ENCODE data around the gene CALCOCO2.

CALCOCO2 gene

DNA sequence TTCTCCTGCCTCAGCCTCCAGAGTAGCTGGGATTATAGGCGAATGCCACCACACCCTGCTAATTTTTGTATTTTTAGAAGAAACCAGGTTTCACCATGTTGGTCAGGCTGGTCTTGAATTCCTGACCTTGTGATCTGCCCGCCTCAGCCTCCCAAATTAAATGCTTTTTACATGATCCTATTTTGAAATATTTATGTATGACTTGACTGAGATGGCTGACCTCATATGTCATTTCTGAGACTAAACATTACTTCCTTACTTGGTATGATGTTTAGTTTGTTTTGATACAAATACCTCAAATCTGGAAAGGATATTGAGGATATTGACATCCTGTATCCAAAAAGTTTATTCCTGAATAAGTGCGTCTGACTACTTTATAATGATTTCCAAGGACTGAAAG, 11.9 kb downstream of the CALCOCO2 start:
- peak overlapping the region; percentile 69 for H3K4me3 ChIP-seq
- TF ChIP-seq, protein P1, sequence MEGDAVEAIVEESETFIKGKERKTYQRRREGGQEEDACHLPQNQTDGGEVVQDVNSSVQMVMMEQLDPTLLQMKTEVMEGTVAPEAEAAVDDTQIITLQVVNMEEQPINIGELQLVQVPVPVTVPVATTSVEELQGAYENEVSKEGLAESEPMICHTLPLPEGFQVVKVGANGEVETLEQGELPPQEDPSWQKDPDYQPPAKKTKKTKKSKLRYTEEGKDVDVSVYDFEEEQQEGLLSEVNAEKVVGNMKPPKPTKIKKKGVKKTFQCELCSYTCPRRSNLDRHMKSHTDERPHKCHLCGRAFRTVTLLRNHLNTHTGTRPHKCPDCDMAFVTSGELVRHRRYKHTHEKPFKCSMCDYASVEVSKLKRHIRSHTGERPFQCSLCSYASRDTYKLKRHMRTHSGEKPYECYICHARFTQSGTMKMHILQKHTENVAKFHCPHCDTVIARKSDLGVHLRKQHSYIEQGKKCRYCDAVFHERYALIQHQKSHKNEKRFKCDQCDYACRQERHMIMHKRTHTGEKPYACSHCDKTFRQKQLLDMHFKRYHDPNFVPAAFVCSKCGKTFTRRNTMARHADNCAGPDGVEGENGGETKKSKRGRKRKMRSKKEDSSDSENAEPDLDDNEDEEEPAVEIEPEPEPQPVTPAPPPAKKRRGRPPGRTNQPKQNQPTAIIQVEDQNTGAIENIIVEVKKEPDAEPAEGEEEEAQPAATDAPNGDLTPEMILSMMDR (IDR thresholded peaks at IDR 0.05) = no peak
- H3K27ac ChIP-seq = peak overlapping the region; percentile 86 to 96
- no peak for DNase-seq (ENCODE audit: low spot score)

DNA sequence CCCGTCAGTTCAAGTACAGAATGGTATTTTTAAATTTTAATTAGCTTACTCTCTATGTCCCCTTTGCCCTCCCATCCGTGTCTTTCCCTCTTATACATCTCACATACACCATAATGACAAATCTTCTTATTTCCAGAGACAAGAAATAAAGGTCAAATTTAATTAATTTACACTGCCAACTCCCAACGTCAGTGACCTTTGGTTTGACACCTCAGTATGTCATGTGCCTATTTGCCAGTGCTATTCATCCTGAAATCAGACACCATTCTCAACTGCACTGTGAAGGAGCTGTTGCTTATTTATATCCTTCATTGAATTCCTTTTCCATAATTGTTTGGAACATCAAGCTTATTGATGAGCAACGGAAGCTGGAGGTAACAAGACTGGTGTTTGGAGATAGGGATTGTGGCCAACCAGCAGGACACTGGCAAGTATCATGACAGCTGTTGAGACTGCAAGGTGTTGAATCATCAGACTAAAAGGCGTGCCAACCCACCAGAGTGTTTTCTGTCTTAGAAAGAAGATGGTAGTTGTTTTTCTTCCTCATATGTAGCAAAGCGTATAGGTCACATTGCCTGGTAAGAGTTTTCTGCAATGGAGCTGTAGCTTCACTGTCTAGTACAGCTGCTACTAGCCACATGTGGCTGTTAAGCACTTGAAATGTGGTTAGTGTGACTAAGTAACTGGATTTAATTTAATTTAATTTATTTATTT, 12.5 kb downstream of the CALCOCO2 start:
- no peak for DNase-seq (ENCODE audit: low spot score)
- peak overlapping the region; percentile 69 for H3K4me3 ChIP-seq
- TF ChIP-seq, protein P1 (IDR thresholded peaks at IDR 0.05) = no peak
- H3K27ac ChIP-seq = peak overlapping the region; percentile 86 to 96

DNA sequence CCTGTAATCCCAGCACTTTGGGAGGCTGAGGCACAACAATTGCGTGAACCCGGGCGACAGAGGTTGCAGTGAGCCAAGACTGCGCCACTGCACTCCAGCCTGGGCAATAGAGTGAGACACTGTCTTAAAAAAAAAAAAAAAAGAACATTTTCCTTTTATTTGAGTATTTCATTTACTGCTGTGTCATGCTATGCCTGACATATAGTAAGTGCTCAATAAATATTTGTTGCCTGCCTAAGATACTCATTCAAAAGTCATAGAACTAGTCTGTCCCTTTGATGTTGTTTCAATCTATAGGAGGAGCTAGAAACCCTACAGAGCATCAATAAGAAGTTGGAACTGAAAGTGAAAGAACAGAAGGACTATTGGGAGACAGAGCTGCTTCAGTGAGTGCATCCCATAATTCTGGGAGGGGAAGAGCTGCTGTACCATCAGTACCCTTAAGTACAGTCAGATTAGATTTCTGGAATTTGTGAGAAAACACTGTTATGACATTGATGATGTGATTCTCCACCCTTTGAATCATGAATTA, 20.0 kb downstream of the CALCOCO2 start:
- Histone ChIP-seq H3K4me3 (no peak overlapping the region), H3K27ac (no peak overlapping the region)
- TF ChIP-seq, protein P1 (IDR thresholded peaks at IDR 0.05) = no peak
- no peak for DNase-seq (ENCODE audit: low spot score)

DNA sequence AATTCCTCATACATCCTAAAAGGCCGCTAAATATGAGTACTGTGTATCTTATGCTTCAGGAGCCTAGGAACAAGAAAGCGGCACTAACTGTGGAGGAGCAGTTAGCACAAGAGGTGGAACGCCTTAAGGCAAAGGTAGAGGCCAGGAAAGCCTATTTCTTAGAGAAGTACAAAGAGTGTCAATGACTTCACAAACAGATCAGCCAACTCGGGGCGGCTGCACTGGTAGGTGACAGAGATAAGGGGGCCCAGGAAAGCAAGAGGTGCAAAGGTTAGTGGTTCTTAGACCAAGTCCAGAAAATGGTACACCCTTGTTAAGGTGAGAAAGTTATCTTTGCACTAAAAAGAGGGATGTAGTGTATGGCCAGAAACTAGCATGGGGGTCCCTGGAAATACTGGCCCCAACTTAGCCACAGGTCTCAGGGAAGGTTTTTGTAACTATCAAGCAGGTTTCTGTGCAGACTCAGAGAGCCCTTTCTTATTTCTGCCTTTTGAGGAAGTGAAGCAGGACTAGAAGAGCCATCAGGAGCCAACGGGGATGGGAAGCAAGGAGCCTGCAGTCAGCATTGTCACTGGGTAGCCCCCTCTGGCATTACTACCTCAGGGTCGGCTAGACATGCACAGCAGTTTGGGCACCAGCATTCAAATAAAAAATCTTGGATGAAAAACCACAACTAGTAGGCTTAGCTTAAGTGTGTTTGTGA, 24.1 kb downstream of the CALCOCO2 start:
- no peak overlapping the region for H3K4me3 ChIP-seq
- H3K27ac ChIP-seq = no peak overlapping the region
- TF ChIP-seq, protein P1 (IDR thresholded peaks at IDR 0.05) = no peak
- no peak for DNase-seq (ENCODE audit: low spot score)

DNA sequence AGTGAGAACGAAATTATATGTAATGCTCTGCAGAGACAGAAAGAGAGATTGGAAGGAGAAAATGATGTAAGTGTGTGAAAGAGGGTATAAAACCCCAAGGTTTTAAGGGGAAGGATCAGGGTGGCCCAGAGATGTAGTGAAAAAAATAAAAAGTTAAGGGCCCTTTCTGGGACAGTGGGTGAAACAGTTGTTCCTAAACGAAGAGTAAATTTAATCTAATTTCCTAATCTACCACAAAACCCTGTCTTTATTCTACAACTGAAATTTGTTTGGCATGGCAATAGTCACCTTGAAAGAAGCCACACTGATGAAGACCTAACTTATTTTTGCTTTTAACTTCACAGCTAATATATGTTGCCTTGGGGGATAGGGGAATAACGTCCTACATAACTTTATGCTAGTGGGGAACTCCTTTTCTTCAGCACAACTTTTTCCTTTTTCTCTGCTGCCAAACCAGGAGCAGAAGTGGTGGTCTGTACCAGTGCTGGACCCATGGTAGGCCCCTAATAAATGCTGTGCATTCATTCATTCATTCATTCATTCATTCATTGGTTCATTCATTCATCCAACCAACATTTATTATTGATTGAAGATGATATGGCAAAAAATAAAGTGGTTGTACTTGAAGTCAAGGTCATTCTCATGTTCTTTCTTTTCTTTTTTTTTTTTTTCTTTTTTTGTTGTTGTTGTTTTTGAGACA, 25.4 kb downstream of the CALCOCO2 start:
- TF ChIP-seq, protein P1 (IDR thresholded peaks at IDR 0.05) = no peak
- DNase-seq (ENCODE audit: low spot score) = no peak
- Histone ChIP-seq H3K4me3 (no peak overlapping the region), H3K27ac (no peak overlapping the region)

DNA sequence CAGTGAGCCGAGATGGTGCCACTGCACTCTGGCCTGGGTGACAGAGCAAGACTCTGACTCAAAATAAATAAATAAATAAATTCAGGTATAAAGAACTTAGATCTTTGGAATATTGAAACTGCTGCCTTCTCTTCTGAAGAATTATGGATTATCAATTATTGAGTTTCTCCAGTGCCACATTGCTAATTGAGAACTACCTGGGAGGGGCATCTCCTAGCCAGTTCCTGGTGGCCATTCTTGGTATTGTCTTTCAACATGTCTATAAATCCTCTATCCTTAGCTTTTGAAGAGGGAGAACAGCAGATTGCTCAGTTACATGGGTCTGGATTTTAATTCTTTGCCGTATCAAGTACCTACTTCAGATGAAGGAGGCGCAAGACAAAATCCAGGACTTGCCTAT, 29.2 kb downstream of the CALCOCO2 start:
- TF ChIP-seq, protein P1 (IDR thresholded peaks at IDR 0.05) = no peak
- H3K27ac ChIP-seq = no peak overlapping the region
- no peak overlapping the region for H3K4me3 ChIP-seq
- DNase-seq (ENCODE audit: low spot score) = no peak

Measured in coronary artery (tissue), 2 donors.